ENCODE data around the gene TSPEAR. TPM values are rescaled to one million over a fixed set of nuclear protein-coding genes. Genes with fewer than 3 reads are reported as not detected.

Gene TSPEAR
- total and polyA plus RNA-seq, 3 donors from 2014 or later = 0.53 to 0.62 (median 0.55) TPM

- Histone ChIP-seq H3K27me3 (no peaks in the 10 kb centered on the region), H3K4me3 (peak overlapping the region; percentile 69 to 72), H3K9me3 (no peaks in the 10 kb centered on the region), H3K27ac (peak overlapping the region in 1 of 2 donors; percentile 45), H3K36me3 (ENCODE audit: low read depth, missing control alignments) (no peaks in the 10 kb centered on the region), H3K4me1 (peaks cover 4% of the 10 kb centered on the region)
- WGBS, 2 donors = 0 to 2% methylated on average over 7 to 59 of the region's 72 CpGs
- TF ChIP-seq POLR2A (IDR thresholded peaks at IDR 0.05) (no peak), CTCF (IDR thresholded peaks at IDR 0.05) (no peak)
- peak; percentile 57 for DNase-seq
- intact Hi-C loops (cut with DNase I; ENCODE audit: low total_unique reads) = no loop called here
Observed at GRCh38 chr21:44455524-44456213, 255.7 kb downstream of the TSPEAR start.

- Histone ChIP-seq H3K4me3 (peak within 1 kb of the TSS; percentile 69 to 72), H3K36me3 (ENCODE audit: low read depth, missing control alignments) (no peaks in the 10 kb centered on the region), H3K4me1 (peaks cover 4% of the 10 kb centered on the region), H3K9me3 (no peaks in the 10 kb centered on the region), H3K27me3 (no peaks in the 10 kb centered on the region), H3K27ac (peak within 1 kb of the TSS in 1 of 2 donors; percentile 45)
- peak; percentile 94 for DNase-seq
- intact Hi-C loops (cut with DNase I; ENCODE audit: low total_unique reads) = no loop called here
- TF ChIP-seq CTCF (IDR thresholded peaks at IDR 0.05) = no peak
- WGBS, 2 donors = 3 to 6% methylated on average over 7 to 41 of the region's 45 CpGs
Observed at GRCh38 chr21:44454747-44455523, 256.4 kb downstream of the TSPEAR start, which contains the start of gene LRRC3. Gene LRRC3 (plus strand): TSS chr21:44455510. CDS start chr21:44456645, 1,135 bp downstream.

- WGBS, 2 donors = 75 to 78% methylated on average over 5 of the region's 5 CpGs
- Histone ChIP-seq H3K27me3 (no peaks in the 10 kb centered on the region), H3K4me3 (no peak overlapping the region), H3K9me3 (no peaks in the 10 kb centered on the region), H3K36me3 (ENCODE audit: low read depth, missing control alignments) (no peaks in the 10 kb centered on the region), H3K4me1 (peaks cover 4% of the 10 kb centered on the region), H3K27ac (no peak overlapping the region)
- intact Hi-C loops (cut with DNase I; ENCODE audit: low total_unique reads) = no loop called here
- no peak for DNase-seq
- TF ChIP-seq CTCF (IDR thresholded peaks at IDR 0.05) = no peak
- no peak for TF ChIP-seq POLR2A (IDR thresholded peaks at IDR 0.05)
Observed at GRCh38 chr21:44454058-44454457, 257.3 kb downstream of the TSPEAR start.

GRCh38 chr21:44453120-44453519, 258.3 kb downstream of the TSPEAR start:
- no peak overlapping the region for H3K4me3 ChIP-seq
- no peak for DNase-seq
- H3K4me1 ChIP-seq = peaks cover 4% of the 10 kb centered on the region
- TF ChIP-seq POLR2A (IDR thresholded peaks at IDR 0.05) (no peak), CTCF (IDR thresholded peaks at IDR 0.05) (no peak)
- no peaks in the 10 kb centered on the region for H3K27me3 ChIP-seq
- intact Hi-C loops (cut with DNase I; ENCODE audit: low total_unique reads) = no loop called here
- H3K27ac ChIP-seq = no peak overlapping the region
- H3K9me3 ChIP-seq = no peaks in the 10 kb centered on the region
- 96 to 98% methylated on average over 3 of the region's 3 CpGs for WGBS, 2 donors
- no peaks in the 10 kb centered on the region for H3K36me3 ChIP-seq (ENCODE audit: low read depth, missing control alignments)

All from testis (tissue), 3 donors.